MM.1S (cell line): ENCODE data around the gene MACROD2.

ENCODE experiments used
- DNase-seq: peaks from one replicate; pipeline ENCODE4 v3.0.0-alpha.2; 2015
- H2AFZ ChIP-seq: fragments of 300-600 bp; sonication (generic); 2 replicates; pipeline ENCODE4 v1.6.0; 2016; ENCODE audit warnings: antibody characterized with exemption, low read length
- H3F3A ChIP-seq: fragments of 300-600 bp; sonication (generic); 2 replicates; pipeline ENCODE4 v1.6.1; 2016; ENCODE audit warnings: mild to moderate bottlenecking, antibody characterized with exemption, low read length, moderate library complexity, mixed read lengths; ENCODE audit not compliant: insufficient read depth
- H3K27ac ChIP-seq: fragments of 300-600 bp; sonication (generic); 2 replicates; pipeline ENCODE4 v1.5.1; 2016; ENCODE audit warnings: mild to moderate bottlenecking, low read length
- H3K27me3 ChIP-seq: fragments of 300-600 bp; sonication (generic); replicated peaks from 2 replicates; pipeline ENCODE4 v1.6.0; 2016; ENCODE audit warnings: low read length; ENCODE audit not compliant: insufficient read depth
- H3K36me3 ChIP-seq: fragments of 300-600 bp; sonication (generic); replicated peaks from 2 replicates; pipeline ENCODE4 v1.6.1; 2016; ENCODE audit warnings: mild to moderate bottlenecking, low read length, mixed read lengths; ENCODE audit not compliant: insufficient read depth
- H3K4me1 ChIP-seq: fragments of 300-600 bp; sonication (generic); 2 replicates; pipeline ENCODE4 v1.6.1; 2016; ENCODE audit warnings: low read length, mixed read lengths
- H3K4me2 ChIP-seq: fragments of 300-600 bp; sonication (generic); 2 replicates; pipeline ENCODE4 v1.6.0; 2016; ENCODE audit warnings: low read depth, low read length
- H3K4me3 ChIP-seq: fragments of 300-600 bp; sonication (generic); 2 replicates; pipeline ENCODE4 v1.5.1; 2016; ENCODE audit warnings: low read length, mixed read lengths
- H3K79me2 ChIP-seq: fragments of 300-600 bp; sonication (generic); 2 replicates; pipeline ENCODE4 v1.6.1; 2016; ENCODE audit warnings: mixed run types, low read length, mixed read lengths
- H3K9ac ChIP-seq: fragments of 300-600 bp; sonication (generic); 2 replicates; pipeline ENCODE4 v1.6.1; 2016; ENCODE audit warnings: low read length, mixed read lengths
- H3K9me2 ChIP-seq: fragments of 300-600 bp; sonication (generic); replicated peaks from 2 replicates; pipeline ENCODE4 v1.6.1; 2016; ENCODE audit warnings: mild to moderate bottlenecking, low read length, mixed read lengths; ENCODE audit not compliant: insufficient read depth
- H3K9me3 ChIP-seq: fragments of 300-600 bp; sonication (generic); replicated peaks from 2 replicates; pipeline ENCODE4 v1.6.1; 2016; ENCODE audit warnings: mild to moderate bottlenecking, low read length, mixed read lengths; ENCODE audit not compliant: insufficient read depth
- H4K20me1 ChIP-seq: fragments of 300-600 bp; sonication (generic); 2 replicates; pipeline ENCODE4 v1.6.1; 2016; ENCODE audit warnings: mild to moderate bottlenecking, low read length, moderate library complexity, mixed read lengths; ENCODE audit not compliant: insufficient read depth
- EZH2 ChIP-seq: fragments of 300-600 bp; sonication (generic); optimal IDR thresholded peaks from 2 replicates; pipeline ENCODE3; 2017; ENCODE audit warnings: low read depth, mild to moderate bottlenecking, antibody characterized with exemption, low read length, mixed read lengths
- EZH2phosphoT487 ChIP-seq: fragments of 300-600 bp; sonication (generic); IDR thresholded peaks from 2 replicates; pipeline ENCODE4 v1.6.1; 2018; ENCODE audit warnings: antibody characterized with exemption, low read length
- TF ChIP-seq, protein P1 (sequence below): fragments of 300-600 bp; sonication (generic); IDR thresholded peaks from 2 replicates; pipeline ENCODE4 v1.5.1; 2016; ENCODE audit warnings: antibody characterized with exemption, low read length, mixed read lengths

Gene MACROD2

GRCh38 chr20:15699431-15700146 lies 1704.3 kb downstream of the MACROD2 start:
- Histone ChIP-seq H3K27me3 (no peaks in the 10 kb centered on the region), H3K4me2 (no peak overlapping the region), H3K4me3 (no peak overlapping the region), H3K9me3 (no peaks in the 10 kb centered on the region), H3K9me2 (no peaks in the 10 kb centered on the region), H3K79me2 (no peaks in the 10 kb centered on the region), H3F3A (no peaks in the 10 kb centered on the region), H3K9ac (no peak overlapping the region), H2AFZ (no peak overlapping the region), H3K27ac (no peak overlapping the region), H3K36me3 (no peaks in the 10 kb centered on the region), H3K4me1 (no peaks in the 10 kb centered on the region), H4K20me1 (no peaks in the 10 kb centered on the region)
- no peak for TF ChIP-seq EZH2phosphoT487
- no peak for TF ChIP-seq EZH2
- TF ChIP-seq, protein P1, sequence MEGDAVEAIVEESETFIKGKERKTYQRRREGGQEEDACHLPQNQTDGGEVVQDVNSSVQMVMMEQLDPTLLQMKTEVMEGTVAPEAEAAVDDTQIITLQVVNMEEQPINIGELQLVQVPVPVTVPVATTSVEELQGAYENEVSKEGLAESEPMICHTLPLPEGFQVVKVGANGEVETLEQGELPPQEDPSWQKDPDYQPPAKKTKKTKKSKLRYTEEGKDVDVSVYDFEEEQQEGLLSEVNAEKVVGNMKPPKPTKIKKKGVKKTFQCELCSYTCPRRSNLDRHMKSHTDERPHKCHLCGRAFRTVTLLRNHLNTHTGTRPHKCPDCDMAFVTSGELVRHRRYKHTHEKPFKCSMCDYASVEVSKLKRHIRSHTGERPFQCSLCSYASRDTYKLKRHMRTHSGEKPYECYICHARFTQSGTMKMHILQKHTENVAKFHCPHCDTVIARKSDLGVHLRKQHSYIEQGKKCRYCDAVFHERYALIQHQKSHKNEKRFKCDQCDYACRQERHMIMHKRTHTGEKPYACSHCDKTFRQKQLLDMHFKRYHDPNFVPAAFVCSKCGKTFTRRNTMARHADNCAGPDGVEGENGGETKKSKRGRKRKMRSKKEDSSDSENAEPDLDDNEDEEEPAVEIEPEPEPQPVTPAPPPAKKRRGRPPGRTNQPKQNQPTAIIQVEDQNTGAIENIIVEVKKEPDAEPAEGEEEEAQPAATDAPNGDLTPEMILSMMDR, result no peak
- no peak for DNase-seq

DNA sequence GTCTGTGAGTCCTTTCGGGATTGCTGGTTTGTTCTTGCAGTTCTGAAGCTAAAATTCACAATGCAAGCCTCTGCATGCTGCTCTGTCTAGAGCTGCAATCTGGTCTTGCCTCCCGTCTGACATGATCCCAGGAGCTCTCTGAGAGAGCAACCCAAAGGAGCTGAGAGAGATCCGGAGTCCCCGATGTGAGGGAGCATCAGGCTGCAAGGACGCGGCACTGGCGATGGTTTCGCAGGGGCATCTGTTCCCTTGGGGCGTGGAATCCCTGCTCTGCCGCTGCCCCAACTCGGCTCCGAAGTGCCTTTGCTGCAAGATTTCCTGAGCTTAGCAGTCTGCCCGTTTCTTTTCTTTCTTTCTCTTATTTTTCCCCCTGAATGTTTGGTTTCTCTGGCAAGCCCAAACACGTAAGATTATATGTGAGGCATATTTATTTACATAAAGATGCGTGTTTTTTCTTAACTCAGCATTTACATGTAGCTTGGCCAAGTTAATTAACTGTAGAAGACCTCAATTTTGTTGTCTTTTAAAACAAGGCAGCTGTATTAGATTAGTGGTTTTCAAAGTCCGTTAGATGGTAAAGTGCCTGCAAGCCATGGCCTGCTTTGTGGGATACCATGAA lies 1704.9 kb downstream of the MACROD2 start:
- H3F3A ChIP-seq, result no peaks in the 10 kb centered on the region
- TF ChIP-seq EZH2, result no peak
- TF ChIP-seq, protein P1, result no peak
- no peak for TF ChIP-seq EZH2phosphoT487
- no peaks in the 10 kb centered on the region for H3K27me3 ChIP-seq
- DNase-seq, result no peak
- no peaks in the 10 kb centered on the region for H3K4me1 ChIP-seq
- no peak overlapping the region for H3K4me2 ChIP-seq
- H3K9ac ChIP-seq, result no peak overlapping the region
- no peaks in the 10 kb centered on the region for H3K79me2 ChIP-seq
- no peaks in the 10 kb centered on the region for H3K9me3 ChIP-seq
- no peaks in the 10 kb centered on the region for H3K9me2 ChIP-seq
- no peak overlapping the region for H2AFZ ChIP-seq
- no peaks in the 10 kb centered on the region for H3K36me3 ChIP-seq
- no peak overlapping the region for H3K27ac ChIP-seq
- H4K20me1 ChIP-seq, result no peaks in the 10 kb centered on the region
- no peak overlapping the region for H3K4me3 ChIP-seq

- Histone ChIP-seq H3K4me1 (no peaks in the 10 kb centered on the region), H3K9me2 (no peaks in the 10 kb centered on the region), H3K4me3 (no peak overlapping the region), H3K4me2 (no peak overlapping the region), H3K79me2 (no peaks in the 10 kb centered on the region), H3K36me3 (no peaks in the 10 kb centered on the region), H2AFZ (no peak overlapping the region), H3F3A (no peaks in the 10 kb centered on the region), H3K9me3 (no peaks in the 10 kb centered on the region), H4K20me1 (no peaks in the 10 kb centered on the region), H3K27me3 (no peaks in the 10 kb centered on the region), H3K9ac (no peak overlapping the region), H3K27ac (no peak overlapping the region)
- TF ChIP-seq, protein P1, result no peak
- TF ChIP-seq EZH2, result no peak
- no peak for TF ChIP-seq EZH2phosphoT487
- DNase-seq, result no peak
Observed at GRCh38 chr20:15702161-15702560, 1706.8 kb downstream of the MACROD2 start.
